Measurements from ENCODE around the gene FAM118B. TPM values are rescaled to one million over a fixed set of nuclear protein-coding genes. Genes with fewer than 3 reads are reported as not detected.

FAM118B gene
- total RNA-seq, 2 experiments from 2014 or later, result 1.0 to 1.8 TPM

- Mint-ChIP-seq H3K9me3 (no peaks in the 10 kb centered on the region), H3K4me1 (ENCODE audit: low read depth) (peaks cover 66% of the 10 kb centered on the region), H3K27ac (no peak overlapping the region), H3K27me3 (no peaks in the 10 kb centered on the region), H3K4me3 (no peak overlapping the region), H3K36me3 (ENCODE audit: low read depth) (peaks cover 20% of the 10 kb centered on the region)
- intact Hi-C loops (cut with DNase I, micrococcal nuclease), result loop anchor here (5.0 to 10.0 kb wide), 6 partner anchors 52 to 1260 kb away; partner anchors contain the start of genes CCDC15 (in 1 of the 2), CDON (in 1 of the 2), CHEK1 (in 1 of the 2) and DCPS (in 1 of the 2)
- H3K4me3 ChIP-seq (ENCODE audit: low read length), result no peak overlapping the region
- TF ChIP-seq, protein P1, sequence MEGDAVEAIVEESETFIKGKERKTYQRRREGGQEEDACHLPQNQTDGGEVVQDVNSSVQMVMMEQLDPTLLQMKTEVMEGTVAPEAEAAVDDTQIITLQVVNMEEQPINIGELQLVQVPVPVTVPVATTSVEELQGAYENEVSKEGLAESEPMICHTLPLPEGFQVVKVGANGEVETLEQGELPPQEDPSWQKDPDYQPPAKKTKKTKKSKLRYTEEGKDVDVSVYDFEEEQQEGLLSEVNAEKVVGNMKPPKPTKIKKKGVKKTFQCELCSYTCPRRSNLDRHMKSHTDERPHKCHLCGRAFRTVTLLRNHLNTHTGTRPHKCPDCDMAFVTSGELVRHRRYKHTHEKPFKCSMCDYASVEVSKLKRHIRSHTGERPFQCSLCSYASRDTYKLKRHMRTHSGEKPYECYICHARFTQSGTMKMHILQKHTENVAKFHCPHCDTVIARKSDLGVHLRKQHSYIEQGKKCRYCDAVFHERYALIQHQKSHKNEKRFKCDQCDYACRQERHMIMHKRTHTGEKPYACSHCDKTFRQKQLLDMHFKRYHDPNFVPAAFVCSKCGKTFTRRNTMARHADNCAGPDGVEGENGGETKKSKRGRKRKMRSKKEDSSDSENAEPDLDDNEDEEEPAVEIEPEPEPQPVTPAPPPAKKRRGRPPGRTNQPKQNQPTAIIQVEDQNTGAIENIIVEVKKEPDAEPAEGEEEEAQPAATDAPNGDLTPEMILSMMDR (IDR thresholded peaks at IDR 0.05), result no peak
- ATAC-seq (ENCODE audit: poor library complexity) (no peak), DNase-seq (no peak)
- no peak overlapping the region for H3K27ac ChIP-seq (ENCODE audit: low read depth in 1 of 2, low read length in 2 of 2)
- CTCF ChIA-PET, result interaction anchor here (0.7 kb wide), 1 partner anchor 89 kb away, joined by 3 read pairs; the partner anchor contains the start of gene DCPS
- H3K9me3 ChIP-seq (ENCODE audit: control insufficient read depth in 1 of 2, insufficient read depth in 1 of 2, low read length in 2 of 2), result no peaks in the 10 kb centered on the region
- peaks cover 21% of the 10 kb centered on the region for H3K4me1 ChIP-seq (ENCODE audit: insufficient read depth, low read length)
- H3K27me3 ChIP-seq (ENCODE audit: control insufficient read depth in 1 of 2, insufficient read depth in 2 of 2, low read length in 2 of 2), result no peaks in the 10 kb centered on the region
- POLR2A ChIA-PET, result no interaction called here
- H3K36me3 ChIP-seq (ENCODE audit: insufficient read depth, low read length), result no peaks in the 10 kb centered on the region
Observed at GRCh38 chr11:126214841-126215240, 3.3 kb downstream of the FAM118B start.

DNA sequence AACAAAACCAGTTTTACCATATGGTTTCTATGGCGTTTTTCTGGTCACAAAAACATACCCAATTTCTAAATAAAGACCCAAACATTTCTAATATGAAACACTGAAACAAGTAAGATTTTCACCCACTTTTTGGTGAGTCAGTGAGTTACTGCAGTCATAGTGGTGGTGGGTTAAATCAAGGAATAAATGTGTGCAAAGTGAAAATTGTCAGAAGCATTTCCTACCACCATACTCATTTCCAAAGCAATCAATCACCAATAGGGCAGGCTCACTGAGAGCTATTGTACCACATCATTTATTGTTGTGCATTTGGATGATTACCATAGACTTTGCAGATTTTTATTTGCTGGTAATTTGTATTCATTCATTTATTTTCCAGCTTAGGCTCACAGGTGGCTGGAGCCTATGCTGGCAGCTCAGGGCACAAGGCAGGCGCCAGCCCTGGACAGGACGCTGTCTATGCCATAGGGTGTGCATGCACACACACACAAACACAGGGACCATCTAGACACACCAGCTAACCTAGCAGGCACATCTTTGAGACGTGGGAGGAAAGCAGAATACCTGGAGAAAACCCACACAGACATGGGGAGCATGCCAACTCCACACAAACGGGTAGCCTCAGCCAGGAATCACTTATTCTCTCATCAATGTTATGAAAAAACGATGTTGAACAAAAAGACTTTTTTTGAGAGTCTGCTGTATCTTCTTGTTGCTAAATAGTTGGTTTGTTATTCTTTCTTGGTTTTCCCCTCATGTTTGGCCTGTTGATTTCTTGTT lies 5.1 kb downstream of the FAM118B start:
- Histone ChIP-seq H3K4me1 (ENCODE audit: insufficient read depth, low read length) (peaks cover 11% of the 10 kb centered on the region), H3K9me3 (ENCODE audit: control insufficient read depth in 1 of 2, insufficient read depth in 1 of 2, low read length in 2 of 2) (no peaks in the 10 kb centered on the region), H3K4me3 (ENCODE audit: low read length) (no peak overlapping the region), H3K27ac (ENCODE audit: low read depth in 1 of 2, low read length in 2 of 2) (no peak overlapping the region), H3K36me3 (ENCODE audit: insufficient read depth, low read length) (no peaks in the 10 kb centered on the region), H3K27me3 (ENCODE audit: control insufficient read depth in 1 of 2, insufficient read depth in 2 of 2, low read length in 2 of 2) (no peaks in the 10 kb centered on the region)
- DNase-seq (no peak), ATAC-seq (ENCODE audit: poor library complexity) (no peak)
- CTCF ChIA-PET, result no interaction called here
- H3K27ac Mint-ChIP-seq, result no peak overlapping the region
- intact Hi-C loops (cut with DNase I, micrococcal nuclease), result loop anchor here (10.0 kb wide), 3 partner anchors 152 to 1262 kb away; partner anchors contain the start of genes CCDC15 (in 1 of the 2), CDON (in 1 of the 2) and STT3A (in 1 of the 2)
- H3K27me3 Mint-ChIP-seq, result no peaks in the 10 kb centered on the region
- H3K4me3 Mint-ChIP-seq, result peak overlapping the region; percentile 2
- POLR2A ChIA-PET, result no interaction called here
- H3K4me1 Mint-ChIP-seq (ENCODE audit: low read depth), result peaks cover 47% of the 10 kb centered on the region
- no peaks in the 10 kb centered on the region for H3K9me3 Mint-ChIP-seq
- TF ChIP-seq, protein P1 (IDR thresholded peaks at IDR 0.05), result no peak
- peaks cover 6% of the 10 kb centered on the region for H3K36me3 Mint-ChIP-seq (ENCODE audit: low read depth)

GRCh38 chr11:126217491-126217890 lies 5.9 kb downstream of the FAM118B start:
- no peak for ATAC-seq (ENCODE audit: poor library complexity)
- Histone ChIP-seq H3K27me3 (ENCODE audit: control insufficient read depth in 1 of 2, insufficient read depth in 2 of 2, low read length in 2 of 2) (no peaks in the 10 kb centered on the region), H3K4me3 (ENCODE audit: low read length) (no peak overlapping the region), H3K4me1 (ENCODE audit: insufficient read depth, low read length) (peaks cover 3% of the 10 kb centered on the region), H3K9me3 (ENCODE audit: control insufficient read depth in 1 of 2, insufficient read depth in 1 of 2, low read length in 2 of 2) (no peaks in the 10 kb centered on the region), H3K36me3 (ENCODE audit: insufficient read depth, low read length) (no peaks in the 10 kb centered on the region), H3K27ac (ENCODE audit: low read depth in 1 of 2, low read length in 2 of 2) (no peak overlapping the region)
- Mint-ChIP-seq H3K27me3 (no peaks in the 10 kb centered on the region), H3K4me3 (no peak overlapping the region), H3K9me3 (no peaks in the 10 kb centered on the region), H3K36me3 (ENCODE audit: low read depth) (no peaks in the 10 kb centered on the region), H3K27ac (no peak overlapping the region), H3K4me1 (ENCODE audit: low read depth) (peaks cover 43% of the 10 kb centered on the region)
- intact Hi-C loops (cut with DNase I, micrococcal nuclease), result loop anchor here (10.0 kb wide), 3 partner anchors 153 to 1263 kb away; partner anchors contain the start of genes CCDC15 (in 1 of the 2), CDON (in 1 of the 2) and STT3A (in 1 of the 2)
- no peak for DNase-seq
- TF ChIP-seq, protein P1 (IDR thresholded peaks at IDR 0.05), result no peak
- POLR2A ChIA-PET, result interaction anchor here (0.7 kb wide), 1 partner anchor 588 kb away, joined by 3 read pairs; no protein-coding TSS in a partner anchor
- CTCF ChIA-PET, result no interaction called here

All from CD4-positive, alpha-beta T cell (primary cell).